Smooth muscle cell (in vitro differentiated cells): ENCODE results near the gene PRDM8. TPM values are rescaled to one million over a fixed set of nuclear protein-coding genes. Genes with fewer than 3 reads are reported as not detected.
"Not testable (repeated sequence)": the region's sequence is repeated elsewhere in the genome, so short reads cannot be mapped to it uniquely, and the experiment has no call there.

Source experiments
- DNase-seq: peaks from one replicate; lab custom pipeline; 2025; ENCODE audit not compliant: unreplicated experiment; lab: John Stamatoyannopoulos, UW
- H2AFZ ChIP-seq: fragments of 200-600 bp; sonication (generic); 2 replicates; pipeline ENCODE4 v1.6.0; 2016; ENCODE audit warnings: antibody characterized with exemption, low read depth, mild to moderate bottlenecking
- H3F3A ChIP-seq: fragments of 200-600 bp; sonication (generic); 2 replicates; pipeline ENCODE4 v1.6.0; 2017; ENCODE audit warnings: antibody characterized with exemption, low read depth
- H3K27ac ChIP-seq: fragments of 200-600 bp; sonication (generic); 2 replicates; pipeline ENCODE4 v1.5.1; 2016; ENCODE audit warnings: low read depth, mild to moderate bottlenecking
- H3K27me3 ChIP-seq: fragments of 200-600 bp; sonication (generic); 2 replicates; pipeline ENCODE4 v1.6.1; 2016; ENCODE audit warnings: low read depth, mild to moderate bottlenecking
- H3K36me3 ChIP-seq: fragments of 200-600 bp; sonication (generic); 2 replicates; pipeline ENCODE4 v1.5.1; 2016; ENCODE audit warnings: low read depth
- H3K4me1 ChIP-seq: fragments of 200-600 bp; sonication (generic); 2 replicates; pipeline ENCODE4 v1.5.1; 2016; ENCODE audit warnings: low read depth
- H3K4me2 ChIP-seq: fragments of 200-600 bp; sonication (generic); 2 replicates; pipeline ENCODE4 v1.6.0; 2016; ENCODE audit warnings: mild to moderate bottlenecking
- H3K4me3 ChIP-seq: fragments of 200-600 bp; sonication (generic); 2 replicates; pipeline ENCODE4 v1.5.1; 2016; ENCODE audit warnings: mild to moderate bottlenecking
- H3K79me2 ChIP-seq: fragments of 200-600 bp; sonication (generic); 2 replicates; pipeline ENCODE4 v1.6.0; 2016; ENCODE audit warnings: low read depth, mild to moderate bottlenecking
- H3K9ac ChIP-seq: fragments of 200-600 bp; sonication (generic); 2 replicates; pipeline ENCODE4 v1.6.0; 2016; ENCODE audit warnings: low read depth
- H3K9me3 ChIP-seq: fragments of 200-600 bp; sonication (generic); replicated peaks from 2 replicates; pipeline ENCODE4 v1.5.1; 2016; ENCODE audit warnings: low read depth
- H4K20me1 ChIP-seq: fragments of 200-600 bp; sonication (generic); 2 replicates; pipeline ENCODE4 v1.6.0; 2016; ENCODE audit warnings: low read depth
- CTCF ChIP-seq: fragments of 200-600 bp; sonication (generic); IDR thresholded peaks from 2 replicates; pipeline ENCODE4 v1.5.1; 2017; ENCODE audit warnings: borderline replicate concordance, mild to moderate bottlenecking, antibody characterized with exemption; ENCODE audit not compliant: insufficient read depth, poor library complexity, severe bottlenecking
- WGBS: methylation state at CpG from one replicate; pipeline ENCODE4 v1.1.7; 2016; ENCODE audit warnings: low lambda C conversion rate; 5-methylcytosine and 5-hydroxymethylcytosine counted together
- polyA plus RNA-seq: library from polyadenylated mRNA; unstranded; fragments of >200 nt; fragmentation: Nextera tagmentation; extraction: Ambion mirVana; gene quantifications from 2 replicates; pipeline ENCODE4 v1.2.1, GENCODE V29; 2016
- total RNA-seq: library from RNA; depleted of rRNA; stranded (reverse); fragments of >200 nt; gene quantifications from 2 replicates; pipeline ENCODE4 v1.2.3, GENCODE V29; 2014

PRDM8 gene
- total and polyA plus RNA-seq, 2 experiments from 2014 or later: 0.09 to 0.15 TPM

DNA sequence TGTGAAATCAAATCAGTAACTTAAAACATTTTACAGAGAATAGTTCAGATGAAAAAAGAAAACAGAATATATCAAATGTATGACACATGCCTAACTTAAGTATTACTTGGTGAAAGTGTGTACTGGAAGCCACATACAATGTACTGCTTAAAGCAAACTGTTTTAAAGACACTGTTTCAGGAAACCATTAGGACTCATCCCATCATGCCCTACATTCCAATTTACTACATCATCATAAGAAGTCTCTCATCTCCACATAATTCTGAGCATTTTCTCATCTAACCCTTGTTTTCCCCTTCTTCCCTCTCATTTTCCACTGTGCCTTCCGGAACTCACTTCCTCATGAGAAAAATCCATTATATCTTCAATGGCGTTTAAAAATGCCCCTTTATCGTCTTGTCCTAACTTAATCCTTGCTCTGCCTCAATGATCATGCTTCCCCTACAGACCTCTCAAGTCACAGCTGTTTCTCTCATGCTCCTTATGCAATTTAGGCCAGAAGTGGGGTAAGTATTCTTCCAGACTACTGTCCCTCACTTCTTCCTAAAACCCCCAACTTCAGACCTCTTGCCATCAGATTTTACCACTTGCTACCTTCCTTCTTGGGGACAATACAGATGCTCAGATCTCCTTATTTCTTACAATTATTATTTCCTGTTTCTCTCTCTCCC is 42.3 kb downstream of the PRDM8 start:
- Histone ChIP-seq H3K79me2 (no peaks in the 10 kb centered on the region), H3K27me3 (peaks cover 68% of the 10 kb centered on the region), H3K27ac (no peak overlapping the region), H4K20me1 (no peaks in the 10 kb centered on the region), H3F3A (no peaks in the 10 kb centered on the region), H3K9me3 (no peaks in the 10 kb centered on the region), H2AFZ (no peak overlapping the region), H3K36me3 (no peaks in the 10 kb centered on the region), H3K4me2 (no peak overlapping the region), H3K9ac (no peak overlapping the region), H3K4me3 (no peak overlapping the region), H3K4me1 (no peaks in the 10 kb centered on the region)
- whole genome bisulfite sequencing: 88% methylated on average over 3 of the region's 3 CpGs
- DNase-seq: no peak
- no peak for TF ChIP-seq CTCF

GRCh38 chr4:80240976-80241375 is 43.7 kb downstream of the PRDM8 start:
- no peaks in the 10 kb centered on the region for H3F3A ChIP-seq

DNA sequence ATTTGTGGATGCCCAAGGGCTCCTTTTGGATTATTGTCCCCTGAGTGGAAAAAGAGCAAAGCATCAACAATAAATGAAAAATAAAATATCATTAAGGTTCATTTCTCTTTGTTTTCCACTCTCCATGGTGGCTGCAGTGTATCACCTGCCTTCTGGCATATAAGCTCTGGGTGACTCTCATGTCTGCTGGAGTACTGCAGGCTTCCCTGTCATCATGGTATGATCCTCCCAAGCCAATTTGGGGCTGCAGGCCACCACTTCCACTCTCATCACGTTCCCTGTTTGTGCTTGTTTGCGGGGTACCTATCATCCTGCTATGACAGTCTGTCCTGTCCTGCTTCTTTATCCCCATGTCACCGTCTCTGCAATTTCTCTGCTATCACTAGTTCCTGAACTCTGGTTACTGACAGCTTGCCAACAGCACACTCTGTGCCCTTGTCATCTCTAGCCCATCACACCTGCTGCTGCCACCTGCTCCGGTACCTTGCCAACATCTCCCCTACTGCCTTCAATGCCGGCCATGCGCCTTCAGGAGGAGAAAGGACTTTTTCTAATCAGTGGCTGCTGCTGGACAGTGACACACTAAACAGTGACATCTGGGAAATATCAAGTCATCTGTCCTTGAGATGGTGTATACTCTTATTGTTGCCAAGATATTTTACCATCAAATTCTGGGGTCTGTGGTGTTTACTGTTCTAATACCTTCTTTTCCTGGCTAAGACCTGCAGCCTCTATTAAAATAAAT is 46.1 kb downstream of the PRDM8 start:
- no peak for TF ChIP-seq CTCF
- H3K9ac ChIP-seq: no peak overlapping the region
- no peak overlapping the region for H3K27ac ChIP-seq
- no peaks in the 10 kb centered on the region for H3F3A ChIP-seq
- WGBS: 68% methylated on average over 6 of the region's 6 CpGs
- no peak overlapping the region for H2AFZ ChIP-seq
- H3K9me3 ChIP-seq: no peaks in the 10 kb centered on the region
- no peaks in the 10 kb centered on the region for H3K79me2 ChIP-seq
- H3K4me1 ChIP-seq: no peaks in the 10 kb centered on the region
- H4K20me1 ChIP-seq: no peaks in the 10 kb centered on the region
- no peak overlapping the region for H3K4me2 ChIP-seq
- peaks cover 71% of the 10 kb centered on the region for H3K27me3 ChIP-seq
- H3K4me3 ChIP-seq: no peak overlapping the region
- no peaks in the 10 kb centered on the region for H3K36me3 ChIP-seq
- DNase-seq: no peak

More at GRCh38 chr4:80240976-80241375, 43.7 kb downstream of the PRDM8 start:
- Histone ChIP-seq H3K27me3 (peaks cover 79% of the 10 kb centered on the region), H3K4me1 (no peaks in the 10 kb centered on the region), H4K20me1 (no peaks in the 10 kb centered on the region), H2AFZ (no peak overlapping the region), H3K4me2 (no peak overlapping the region), H3K9me3 (no peaks in the 10 kb centered on the region), H3K36me3 (no peaks in the 10 kb centered on the region), H3K4me3 (no peak overlapping the region), H3K27ac (no peak overlapping the region), H3K79me2 (no peaks in the 10 kb centered on the region), H3K9ac (no peak overlapping the region)
- TF ChIP-seq CTCF: no peak
- no peak for DNase-seq

DNA sequence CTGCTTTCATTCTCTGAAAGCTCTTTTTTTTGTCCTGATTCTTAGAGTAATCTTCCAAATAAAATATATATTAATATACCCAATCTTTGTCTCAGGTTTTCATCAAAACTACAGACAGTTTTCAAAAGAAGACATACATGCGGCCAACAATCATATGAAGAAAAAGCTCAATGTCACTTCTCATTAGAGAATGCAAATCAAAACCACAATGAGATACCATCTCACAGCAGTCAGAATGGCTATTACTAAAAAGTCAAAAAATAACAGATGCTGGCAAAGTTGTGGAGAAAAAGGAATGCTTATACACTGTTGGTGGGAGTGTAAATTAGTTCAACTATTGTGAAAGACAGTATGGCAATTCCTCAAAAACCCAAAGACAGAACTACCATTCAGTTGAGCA is 50.2 kb downstream of the PRDM8 start:
- not testable (repeated sequence) for H2AFZ ChIP-seq, H3F3A ChIP-seq, H3K79me2 ChIP-seq, H3K9me3 ChIP-seq, H3K4me1 ChIP-seq, H4K20me1 ChIP-seq, H3K4me3 ChIP-seq, H3K4me2 ChIP-seq, H3K36me3 ChIP-seq, DNase-seq, H3K27ac ChIP-seq, H3K9ac ChIP-seq
- peaks cover 53% of the 10 kb centered on the region for H3K27me3 ChIP-seq
- 100% methylated on average over 1 of the region's 1 CpG for WGBS
